Transverse colon (tissue), 4 donors: Measurements from ENCODE around the gene MYMK. TPM values are rescaled to one million over a fixed set of nuclear protein-coding genes. Genes with fewer than 3 reads are reported as not detected.

Source experiments
- DNase-seq: peaks from one replicate; pipeline ENCODE4 v3.0.0-alpha.2; 2019
- H3K27ac ChIP-seq, 4 donors: fragments of 200-600 bp; sonication (generic); 2 replicates each; pipeline ENCODE4 v1.5.1; 2016 to 2018; ENCODE audit warnings: inconsistent platforms in 4 of 4
- H3K27me3 ChIP-seq: fragments of 200-600 bp; sonication (generic); 2 replicates; pipeline ENCODE4 v1.5.1; 2017; ENCODE audit warnings: inconsistent platforms
- H3K36me3 ChIP-seq, 4 donors: fragments of 200-600 bp; sonication (generic); 2 replicates each; pipeline ENCODE4 v1.5.1; 2017 to 2019; ENCODE audit warnings: inconsistent platforms in 4 of 4
- H3K4me1 ChIP-seq, 4 donors: fragments of 200-600 bp; sonication (generic); 2 replicates each; pipeline ENCODE4 v1.5.1; 2017 to 2020; ENCODE audit warnings: inconsistent platforms in 4 of 4
- H3K4me3 ChIP-seq, 4 donors: fragments of 200-600 bp; sonication (generic); 1 replicate in 1 of 4; 2 replicates in 3 of 4; pipeline versions ENCODE4 v1.5.1 to v1.6.1; 2017 to 2019; ENCODE audit warnings: inconsistent platforms in 4 of 4
- H3K9me3 ChIP-seq, 2 donors: fragments of 200-600 bp; sonication (generic); 2 replicates each; pipeline ENCODE4 v1.5.1; 2017 to 2019; ENCODE audit warnings: inconsistent platforms in 2 of 2
- EP300 ChIP-seq: sonication (generic); formaldehyde crosslinking; IDR thresholded peaks from one replicate; pipeline ENCODE4 v1.6.1; 2017; ENCODE audit warnings: antibody characterized with exemption, low read depth
- POLR2A ChIP-seq: fragments of 450-650 bp; IDR thresholded peaks from one replicate; pipeline ENCODE4 v1.6.1; 2016; ENCODE audit warnings: antibody characterized with exemption, mild to moderate bottlenecking, moderate library complexity
- POLR2AphosphoS5 ChIP-seq, 3 donors: sonication (generic); formaldehyde crosslinking; IDR thresholded peaks; one replicate each; pipeline ENCODE4 v1.6.1; 2016; ENCODE audit warnings: antibody characterized with exemption in 3 of 3
- WGBS, 2 donors: methylation state at CpG; one replicate each; pipeline ENCODE4 v1.1.5; 2018; ENCODE audit warnings: low coverage in 1 of 2; 5-methylcytosine and 5-hydroxymethylcytosine counted together
- in situ Hi-C, 4 donors: fragments of 200-750 bp; cut with MboI; loops; one replicate each; pipeline versions ENCODE4 v1.15.0 to v1.15.1; 2017; ENCODE audit warnings: low sequenced_read_pairs in 3 of 4, low pct_ligation_motif_present in 1 of 4, low pct_unique_long_range_greater_than_20kb in 1 of 4
- intact Hi-C: fragments of 100-400 bp; cut with DNase I; formaldehyde crosslinking; loops from one replicate; pipeline ENCODE4 v1.15.1; 2023; ENCODE audit warnings: low total_unique reads
- total RNA-seq, 4 donors: library from RNA; depleted of rRNA; stranded (reverse); fragments of >200 nt; gene quantifications; one replicate each; pipeline ENCODE4 v1.1.0, GENCODE V29; 2016
- TF ChIP-seq, protein P1 (sequence below), 5 experiments: fragments of 200-600 bp in 3 of 5; fragments of 450-650 bp in 2 of 5; sonication (generic) in 3 of 5; IDR thresholded peaks; 1 replicate in 2 of 5; 2 replicates in 3 of 5; pipeline ENCODE4 v1.5.1; 2016 to 2017; ENCODE audit warnings: antibody characterized with exemption in 5 of 5, inconsistent platforms in 3 of 5, mild to moderate bottlenecking in 2 of 5, moderate library complexity in 1 of 5

Gene MYMK
- total RNA-seq, 4 donors from 2014 or later: not detected

DNA sequence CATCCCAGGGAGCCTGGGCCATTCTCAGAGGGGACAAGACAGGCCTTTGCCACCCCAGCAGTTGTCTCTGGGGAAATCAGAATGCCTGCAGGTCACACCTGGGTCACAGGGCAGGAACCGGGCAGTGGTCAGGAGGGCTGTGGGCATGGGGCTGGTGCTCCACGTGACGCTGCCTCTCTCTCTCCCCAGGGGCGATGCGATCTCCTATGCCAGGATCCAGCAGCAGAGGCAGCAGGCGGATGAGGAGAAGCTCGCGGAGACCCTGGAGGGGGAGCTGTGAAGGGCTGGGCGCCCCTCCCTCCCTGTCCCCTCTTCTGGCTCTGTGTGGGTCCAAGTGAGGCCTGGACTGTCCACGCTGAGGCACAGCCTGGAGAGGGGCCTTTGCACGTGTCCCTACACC lies 56.4 kb downstream of the MYMK start:
- no peak overlapping the region for H3K27ac ChIP-seq
- in situ Hi-C loops: no loop called here
- intact Hi-C loops: no loop called here
- H3K36me3 ChIP-seq: no peaks in the 10 kb centered on the region
- no peak overlapping the region for H3K4me3 ChIP-seq
- H3K4me1 ChIP-seq: peaks cover 0 to 25% (median 10%) of the 10 kb centered on the region in 4 donors
- no peaks in the 10 kb centered on the region for H3K27me3 ChIP-seq
- WGBS, 2 donors: 87% methylated on average over 11 of the region's 11 CpGs; no CpG with 5 or more reads in 1 of the 2 donors
- H3K9me3 ChIP-seq: no peaks in the 10 kb centered on the region
- no peak for TF ChIP-seq POLR2AphosphoS5 (IDR thresholded peaks at IDR 0.05)
- DNase-seq: no peak

DNA sequence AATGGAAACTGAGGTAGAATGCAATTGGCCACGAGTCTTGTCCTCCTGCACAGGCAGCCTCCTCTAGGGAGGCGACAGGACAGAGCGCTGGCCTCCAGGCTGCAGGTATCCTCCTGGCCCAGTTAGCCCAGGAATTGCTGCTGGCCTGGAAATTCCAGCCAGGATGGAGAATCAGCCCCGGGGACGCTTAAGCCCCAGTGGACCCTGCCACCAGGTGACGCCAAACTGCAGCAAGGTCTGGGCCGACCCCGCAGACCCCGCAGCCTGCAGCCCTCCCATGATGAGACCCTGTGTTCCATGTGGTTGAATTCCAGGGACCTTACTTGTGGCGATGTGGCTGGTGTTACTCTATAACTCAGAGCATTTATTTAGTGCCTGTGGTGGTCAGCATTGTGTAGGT lies 57.7 kb downstream of the MYMK start:
- H3K36me3 ChIP-seq: no peaks in the 10 kb centered on the region

DNA sequence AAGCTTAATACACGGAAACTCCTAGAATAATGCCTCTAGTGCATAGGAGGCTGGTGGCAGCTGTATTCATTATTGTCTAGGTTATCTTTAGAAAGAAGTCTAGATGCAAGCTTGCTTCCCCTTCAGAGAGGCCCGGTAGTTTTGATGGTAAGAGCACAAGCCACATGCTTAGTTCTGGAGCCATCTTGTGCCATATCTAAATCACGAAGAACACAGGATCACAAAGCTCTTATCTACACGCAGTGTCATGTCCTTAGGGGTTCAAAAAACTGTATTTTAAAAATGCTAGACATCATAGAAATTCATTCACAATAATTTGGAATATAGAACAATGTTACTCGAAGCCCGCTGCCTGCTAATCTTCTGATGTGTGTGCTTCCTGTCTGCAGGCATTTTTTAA lies 58.8 kb downstream of the MYMK start:
- H3K9me3 ChIP-seq: no peaks in the 10 kb centered on the region
- no peak for DNase-seq
- WGBS, 2 donors: 79 to 83% methylated on average over 6 of the region's 6 CpGs
- in situ Hi-C loops: no loop called here
- H3K27ac ChIP-seq: no peak overlapping the region
- H3K36me3 ChIP-seq: no peaks in the 10 kb centered on the region
- H3K27me3 ChIP-seq: no peaks in the 10 kb centered on the region
- TF ChIP-seq POLR2A (no peak), POLR2AphosphoS5 (IDR thresholded peaks at IDR 0.05) (no peak), EP300 (no peak)
- TF ChIP-seq, protein P1, sequence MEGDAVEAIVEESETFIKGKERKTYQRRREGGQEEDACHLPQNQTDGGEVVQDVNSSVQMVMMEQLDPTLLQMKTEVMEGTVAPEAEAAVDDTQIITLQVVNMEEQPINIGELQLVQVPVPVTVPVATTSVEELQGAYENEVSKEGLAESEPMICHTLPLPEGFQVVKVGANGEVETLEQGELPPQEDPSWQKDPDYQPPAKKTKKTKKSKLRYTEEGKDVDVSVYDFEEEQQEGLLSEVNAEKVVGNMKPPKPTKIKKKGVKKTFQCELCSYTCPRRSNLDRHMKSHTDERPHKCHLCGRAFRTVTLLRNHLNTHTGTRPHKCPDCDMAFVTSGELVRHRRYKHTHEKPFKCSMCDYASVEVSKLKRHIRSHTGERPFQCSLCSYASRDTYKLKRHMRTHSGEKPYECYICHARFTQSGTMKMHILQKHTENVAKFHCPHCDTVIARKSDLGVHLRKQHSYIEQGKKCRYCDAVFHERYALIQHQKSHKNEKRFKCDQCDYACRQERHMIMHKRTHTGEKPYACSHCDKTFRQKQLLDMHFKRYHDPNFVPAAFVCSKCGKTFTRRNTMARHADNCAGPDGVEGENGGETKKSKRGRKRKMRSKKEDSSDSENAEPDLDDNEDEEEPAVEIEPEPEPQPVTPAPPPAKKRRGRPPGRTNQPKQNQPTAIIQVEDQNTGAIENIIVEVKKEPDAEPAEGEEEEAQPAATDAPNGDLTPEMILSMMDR (IDR thresholded peaks at IDR 0.05): no peak
- intact Hi-C loops: no loop called here
- H3K4me1 ChIP-seq: peaks cover 1 to 25% (median 8%) of the 10 kb centered on the region in 4 donors
- no peak overlapping the region for H3K4me3 ChIP-seq

More for the DNA sequence above, 57.7 kb downstream of the MYMK start:
- TF ChIP-seq POLR2AphosphoS5 (IDR thresholded peaks at IDR 0.05) (no peak), POLR2A (no peak), EP300 (no peak)
- TF ChIP-seq, protein P1 (IDR thresholded peaks at IDR 0.05): no peak
- H3K9me3 ChIP-seq: no peaks in the 10 kb centered on the region
- no peak for DNase-seq
- WGBS, 2 donors: 84 to 89% methylated on average over 5 to 10 of the region's 10 CpGs
- intact Hi-C loops: no loop called here
- H3K4me1 ChIP-seq: peaks cover 0 to 25% (median 10%) of the 10 kb centered on the region in 4 donors
- in situ Hi-C loops: no loop called here
- H3K27ac ChIP-seq: no peak overlapping the region
- no peak overlapping the region for H3K4me3 ChIP-seq
- no peaks in the 10 kb centered on the region for H3K27me3 ChIP-seq

DNA sequence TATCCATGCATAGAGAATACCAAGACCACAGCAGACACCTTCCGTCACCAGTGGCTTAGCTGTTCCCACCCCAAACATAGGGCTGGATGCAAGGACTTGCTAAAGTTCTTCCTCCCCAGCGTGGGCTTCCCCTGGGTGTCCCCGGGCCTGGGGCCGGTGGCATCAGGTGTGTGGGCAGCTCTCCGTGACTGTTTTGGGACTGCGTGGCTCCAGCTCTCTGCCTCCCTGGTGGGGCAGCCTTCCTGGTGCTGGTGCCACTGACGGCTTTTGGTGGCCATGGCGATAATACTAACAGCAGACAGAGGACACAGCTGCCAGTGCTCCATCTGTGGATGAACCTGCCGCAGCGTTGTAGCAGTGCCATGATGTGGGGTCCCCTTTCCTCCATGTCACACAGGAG lies 60.1 kb downstream of the MYMK start:
- WGBS, 2 donors: 95% methylated on average over 8 of the region's 10 CpGs; no CpG with 5 or more reads in 1 of the 2 donors
- Histone ChIP-seq H3K4me3 (no peak overlapping the region), H3K36me3 (no peaks in the 10 kb centered on the region), H3K27ac (no peak overlapping the region), H3K27me3 (no peaks in the 10 kb centered on the region), H3K4me1 (peaks cover 2 to 18% (median 9%) of the 10 kb centered on the region in 4 donors), H3K9me3 (no peaks in the 10 kb centered on the region)
- DNase-seq: no peak
- in situ Hi-C loops: no loop called here
- TF ChIP-seq, protein P1 (IDR thresholded peaks at IDR 0.05): no peak
- TF ChIP-seq POLR2AphosphoS5 (IDR thresholded peaks at IDR 0.05): no peak
- TF ChIP-seq POLR2A: no peak
- intact Hi-C loops: no loop called here

Other genes starting within 250 kb of the MYMK start
- 100 to 1,000 TPM in 3 of 4 donors, 10 to 100 TPM in 1; 77.4 to 199 (median 141) TPM for gene ABO, start 249.8 kb downstream of the MYMK start, total RNA-seq
- gene SURF6, start 188.8 kb downstream of the MYMK start, total RNA-seq: 10 to 100 TPM; 18.1 to 61.3 (median 22.5) TPM
- gene MED22, start 176.8 kb downstream of the MYMK start, total RNA-seq: 10 to 100 TPM; 21.5 to 50.5 (median 25.4) TPM
- gene RPL7A, start 176.7 kb downstream of the MYMK start, total RNA-seq: 1,000 to 10,000 TPM in 2 of 4 donors, 100 to 1,000 TPM in 2; 725 to 1,490 (median 1,034) TPM
- 10 to 100 TPM; 14.2 to 66.1 (median 50.2) TPM for gene SURF1, start 168.5 kb downstream of the MYMK start, total RNA-seq
- gene SURF2, start 168.4 kb downstream of the MYMK start, total RNA-seq: 10 to 100 TPM in 3 of 4 donors, 1 to 10 TPM in 1; 3.7 to 21.4 (median 17.9) TPM
- gene SURF4, start 148.9 kb downstream of the MYMK start, total RNA-seq: 100 to 1,000 TPM in 3 of 4 donors, 10 to 100 TPM in 1; 89.4 to 205 (median 147) TPM
- 1 to 10 TPM in 1 of 4 donors, under 1 TPM in 1, not detected in 2; 0.68 to 1.5 TPM for gene STKLD1, start 148.6 kb downstream of the MYMK start, total RNA-seq
- gene REXO4, start 106.9 kb downstream of the MYMK start, total RNA-seq: 10 to 100 TPM; 12.1 to 21.9 (median 16.0) TPM
- gene ADAMTS13, start 102.6 kb downstream of the MYMK start, total RNA-seq: 10 to 100 TPM in 2 of 4 donors, 1 to 10 TPM in 2; 2.6 to 12.7 (median 7.2) TPM
- 100 to 1,000 TPM in 1 of 4 donors, 10 to 100 TPM in 3; 44.6 to 153 (median 80.0) TPM for gene CACFD1, start 65.0 kb downstream of the MYMK start, total RNA-seq
- gene SLC2A6, start 45.9 kb downstream of the MYMK start, total RNA-seq: 10 to 100 TPM in 1 of 4 donors, 1 to 10 TPM in 2, under 1 TPM in 1; 0.96 to 20.1 (median 3.4) TPM
- 1 to 10 TPM in 2 of 4 donors, under 1 TPM in 2; 0.64 to 2.4 (median 1.5) TPM for gene ADAMTSL2, start 9.7 kb upstream of the MYMK start, total RNA-seq
- gene FAM163B, start 84.4 kb upstream of the MYMK start, total RNA-seq: under 1 TPM in 1 of 4 donors, not detected in 3; 0.64 TPM
- gene DBH, start 111.4 kb upstream of the MYMK start, total RNA-seq: not detected
- gene SARDH, start 213.4 kb upstream of the MYMK start, total RNA-seq: 1 to 10 TPM in 1 of 4 donors, under 1 TPM in 2, not detected in 1; 0.68 to 1.1 (median 0.95) TPM